Measurements from ENCODE around the gene LAMA2.

GRCh38 chr6:128892079-128892478, 9.1 kb downstream of the LAMA2 start:
- TF ChIP-seq GATA2 (IDR thresholded peaks at IDR 0.05; ENCODE audit: low read depth, low read length) (no peak), GATA3 (IDR thresholded peaks at IDR 0.05; ENCODE audit: low read depth, low read length) (no peak)

All from SH-SY5Y (cell line).